IPS-11a (cell line): ENCODE measurements around the gene MB21D2.
A peak's percentile ranks its signal among the peaks of the same experiment; 100 is the strongest.
"Not testable (repeated sequence)": the region's sequence is repeated elsewhere in the genome, so short reads cannot be mapped to it uniquely, and the experiment has no call there.

Experiments used
- H3K4me3 ChIP-seq: one replicate; pipeline ENCODE4 v1.5.1; 2013; ENCODE audit warnings: low read depth, low read length, control low read depth

MB21D2 gene

GRCh38 chr3:192917404-192918274 lies at the start of gene MB21D2:
MB21D2 (minus strand) TSS chr3:192917856; CDS start chr3:192917840, 16 bp downstream.
- H3K4me3 ChIP-seq: peak within 1 kb of the TSS; percentile 94

- H3K4me3 ChIP-seq: not testable (repeated sequence)
Measured at GRCh38 chr3:192964959-192965719, 47.5 kb upstream of the MB21D2 start.

GRCh38 chr3:192959773-192960172 lies 42.1 kb upstream of the MB21D2 start:
- H3K4me3 ChIP-seq: no peak overlapping the region

- H3K4me3 ChIP-seq: no peak overlapping the region
Measured at GRCh38 chr3:192958219-192958872, 40.7 kb upstream of the MB21D2 start.

GRCh38 chr3:192957441-192958021 lies 39.9 kb upstream of the MB21D2 start:
- H3K4me3 ChIP-seq: no peak overlapping the region

GRCh38 chr3:192953926-192954325 lies 36.3 kb upstream of the MB21D2 start:
- no peak overlapping the region for H3K4me3 ChIP-seq

GRCh38 chr3:192947421-192947820 lies 29.8 kb upstream of the MB21D2 start:
- H3K4me3 ChIP-seq: no peak overlapping the region

GRCh38 chr3:192943393-192943792 lies 25.7 kb upstream of the MB21D2 start:
- H3K4me3 ChIP-seq: no peak overlapping the region

- H3K4me3 ChIP-seq: no peak overlapping the region
Measured at GRCh38 chr3:192942625-192943024, 25.0 kb upstream of the MB21D2 start.

- no peak overlapping the region for H3K4me3 ChIP-seq
Measured at GRCh38 chr3:192940129-192940528, 22.5 kb upstream of the MB21D2 start.

GRCh38 chr3:192935441-192935840 lies 17.8 kb upstream of the MB21D2 start:
- no peak overlapping the region for H3K4me3 ChIP-seq

- H3K4me3 ChIP-seq: no peak overlapping the region
Measured at GRCh38 chr3:192933779-192934460, 16.3 kb upstream of the MB21D2 start.

- H3K4me3 ChIP-seq: no peak overlapping the region
Measured at GRCh38 chr3:192933259-192933658, 15.6 kb upstream of the MB21D2 start.

GRCh38 chr3:192931825-192932224 lies 14.2 kb upstream of the MB21D2 start:
- no peak overlapping the region for H3K4me3 ChIP-seq

GRCh38 chr3:192930577-192930976 lies 12.9 kb upstream of the MB21D2 start:
- no peak overlapping the region for H3K4me3 ChIP-seq

- H3K4me3 ChIP-seq: no peak overlapping the region
Measured at GRCh38 chr3:192929755-192930547, 12.3 kb upstream of the MB21D2 start.

GRCh38 chr3:192929146-192929545 lies 11.5 kb upstream of the MB21D2 start:
- no peak overlapping the region for H3K4me3 ChIP-seq

- H3K4me3 ChIP-seq: no peak overlapping the region
Measured at GRCh38 chr3:192928720-192929119, 11.1 kb upstream of the MB21D2 start.

- no peak overlapping the region for H3K4me3 ChIP-seq
Measured at GRCh38 chr3:192928016-192928415, 10.4 kb upstream of the MB21D2 start.

- H3K4me3 ChIP-seq: no peak overlapping the region
Measured at GRCh38 chr3:192927016-192927415, 9.4 kb upstream of the MB21D2 start.
